Myocyte (in vitro differentiated cells): ENCODE results near the gene AFF1. TPM values are rescaled to one million over a fixed set of nuclear protein-coding genes. Genes with fewer than 3 reads are reported as not detected.

ENCODE experiments used
- DNase-seq: peaks from one replicate; pipeline ENCODE4 v3.0.0-alpha.2; 2012; ENCODE audit warnings: low read depth
- polyA plus RNA-seq: library from polyadenylated mRNA; unstranded; fragments of >200 nt; gene quantifications from one replicate; pipeline ENCODE4 v1.2.1, GENCODE V29; 2012; ENCODE audit warnings: missing spikeins
- total RNA-seq: library from RNA; depleted of rRNA; stranded (reverse); fragments of >200 nt; gene quantifications from 2 replicates; pipeline ENCODE4 v1.2.3, GENCODE V29; 2014

Gene AFF1
- total RNA-seq: 10.7 and 13.7 TPM in 2 replicates
- polyA plus RNA-seq: 6.8 TPM

- peak; percentile 95 for DNase-seq
Measured at GRCh38 chr4:86934771-86935565, at the start of gene AFF1. Gene AFF1, plus strand, starts transcription at chr4:86935011. Its CDS starts 13,523 bp downstream, at chr4:86948534.

- no peak for DNase-seq
Measured at GRCh38 chr4:86890790-86891189, 44.0 kb upstream of the AFF1 start.

GRCh38 chr4:86891762-86892635 lies 42.8 kb upstream of the AFF1 start, which contains the start of gene C4orf36:
Gene C4orf36, minus strand, starts transcription at chr4:86892422. Its CDS starts 902 bp downstream, at chr4:86891520.
- peak; percentile 31 for DNase-seq

- DNase-seq: no peak
Measured at GRCh38 chr4:86892636-86892960, 42.2 kb upstream of the AFF1 start.

GRCh38 chr4:86893136-86893535 lies 41.7 kb upstream of the AFF1 start:
- no peak for DNase-seq

GRCh38 chr4:86894455-86894854 lies 40.4 kb upstream of the AFF1 start:
- no peak for DNase-seq

GRCh38 chr4:86895692-86896488 lies 38.9 kb upstream of the AFF1 start:
- peak; percentile 66 for DNase-seq

- DNase-seq: no peak
Measured at GRCh38 chr4:86896596-86896995, 38.2 kb upstream of the AFF1 start.

- DNase-seq: no peak
Measured at GRCh38 chr4:86898562-86898961, 36.2 kb upstream of the AFF1 start.

- no peak for DNase-seq
Measured at GRCh38 chr4:86901864-86902263, 32.9 kb upstream of the AFF1 start.

GRCh38 chr4:86908251-86908657 lies 26.6 kb upstream of the AFF1 start:
- DNase-seq: no peak

- no peak for DNase-seq
Measured at GRCh38 chr4:86909546-86910295, 25.1 kb upstream of the AFF1 start.

GRCh38 chr4:86910369-86910768 lies 24.4 kb upstream of the AFF1 start:
- DNase-seq: no peak

- no peak for DNase-seq
Measured at GRCh38 chr4:86910820-86911684, 23.8 kb upstream of the AFF1 start.

- no peak for DNase-seq
Measured at GRCh38 chr4:86916392-86916791, 18.4 kb upstream of the AFF1 start.

GRCh38 chr4:86917212-86918039 lies 17.4 kb upstream of the AFF1 start:
- DNase-seq: no peak

- DNase-seq: peak; percentile 66
Measured at GRCh38 chr4:86918539-86919072, 16.2 kb upstream of the AFF1 start.

- no peak for DNase-seq
Measured at GRCh38 chr4:86919561-86920223, 15.1 kb upstream of the AFF1 start.
